HG03039 (cell line): ENCODE measurements around the gene BUB1.
"Not testable (repeated sequence)": the region's sequence is repeated elsewhere in the genome, so short reads cannot be mapped to it uniquely, and the experiment has no call there.

ENCODE experiments used
- ATAC-seq: cut with Tn5 transposase; IDR thresholded peaks from one replicate; pipeline ENCODE4 v1.9.1; 2021; ENCODE audit warnings: mild to moderate bottlenecking, moderate library complexity; ENCODE audit not compliant: unreplicated experiment

Gene BUB1

DNA sequence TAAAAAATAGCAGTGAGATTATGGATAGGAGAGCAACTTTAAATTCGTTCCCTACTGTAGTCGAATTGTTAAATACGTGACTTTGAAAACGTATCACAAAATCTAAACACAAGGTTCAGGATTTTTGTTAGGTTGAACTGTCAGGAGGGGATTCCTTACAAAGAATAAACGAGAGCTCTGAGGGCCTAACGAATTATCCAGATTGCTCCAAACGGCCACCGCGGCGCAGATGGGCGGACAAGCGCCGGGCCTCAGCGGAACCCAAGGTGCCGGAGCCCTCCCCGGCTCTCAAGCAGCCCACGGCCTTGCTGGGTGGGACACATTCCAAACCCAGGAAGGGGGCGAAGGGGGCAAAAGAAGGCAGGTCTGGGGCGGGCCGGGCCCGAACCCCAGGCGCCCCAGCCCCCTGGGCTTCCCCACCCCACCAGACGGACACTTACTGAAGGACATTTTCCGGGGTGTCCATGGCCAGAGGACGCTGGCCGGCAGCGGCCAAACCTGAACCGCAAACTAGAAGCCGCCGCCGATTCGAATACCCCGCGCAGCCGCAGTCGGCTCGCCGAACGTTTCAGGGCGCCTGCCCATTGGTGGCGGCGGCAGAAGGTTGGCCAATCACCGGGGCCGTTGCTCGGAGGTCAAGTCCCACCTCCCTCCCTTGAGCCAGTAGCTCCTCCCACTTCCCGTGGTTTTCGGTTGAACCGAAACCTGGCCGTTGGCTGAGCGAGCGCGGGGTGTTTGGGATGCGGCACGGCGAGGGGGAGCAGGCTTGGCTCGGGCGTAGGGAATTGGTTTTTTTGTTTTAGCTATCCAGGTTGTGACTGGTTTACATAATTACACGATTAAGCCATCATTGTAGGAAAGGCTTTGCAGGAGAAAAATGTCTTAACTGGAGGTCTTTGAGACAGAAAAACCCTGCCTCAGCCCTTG lies at the start of gene BUB1:
Gene BUB1, minus strand, starts transcription at position 534 of the 927 bp plus-strand sequence. Its CDS starts 68 bp downstream, at position 466.
- peak; percentile 79 for ATAC-seq

DNA sequence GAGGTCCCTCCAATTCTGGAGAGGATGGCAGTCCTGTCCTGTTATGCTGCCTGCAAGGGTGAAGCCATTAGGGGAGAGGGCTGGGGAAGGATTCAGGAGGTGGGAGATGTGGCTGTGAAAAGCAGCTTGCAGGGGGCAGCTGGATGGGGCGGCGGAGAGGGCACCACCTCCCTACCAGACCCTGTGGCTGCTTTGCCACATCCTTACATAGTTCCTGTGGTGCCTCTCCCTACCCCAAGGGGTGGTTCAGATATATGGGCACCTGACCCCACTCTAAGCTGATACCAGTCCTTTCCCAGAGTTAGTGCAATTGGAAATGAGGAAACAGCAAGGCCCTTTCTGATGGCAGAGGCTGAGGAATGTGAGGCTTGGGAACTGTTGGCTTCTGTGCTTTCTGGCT lies 48.4 kb upstream of the BUB1 start:
- no peak for ATAC-seq

DNA sequence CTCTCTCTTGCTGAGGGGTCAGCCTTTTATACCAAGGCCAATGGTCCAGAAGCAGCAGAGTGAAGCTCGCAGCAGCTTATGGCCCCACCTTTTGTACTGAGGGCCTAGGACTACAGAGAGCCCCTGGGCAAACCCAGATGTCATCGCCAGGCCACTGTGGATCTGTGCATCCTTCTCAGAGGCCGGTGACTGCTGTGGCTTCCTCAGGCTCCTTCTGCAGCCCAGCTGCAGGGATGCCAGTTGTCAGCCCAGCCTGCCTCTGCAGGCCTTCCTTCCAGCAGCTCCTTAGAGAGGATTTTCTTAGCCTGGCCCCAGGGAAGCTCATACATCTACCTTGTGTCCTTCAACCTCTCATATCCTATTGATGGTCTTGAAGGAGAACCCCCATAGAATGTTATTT lies 48.0 kb upstream of the BUB1 start:
- no peak for ATAC-seq

DNA sequence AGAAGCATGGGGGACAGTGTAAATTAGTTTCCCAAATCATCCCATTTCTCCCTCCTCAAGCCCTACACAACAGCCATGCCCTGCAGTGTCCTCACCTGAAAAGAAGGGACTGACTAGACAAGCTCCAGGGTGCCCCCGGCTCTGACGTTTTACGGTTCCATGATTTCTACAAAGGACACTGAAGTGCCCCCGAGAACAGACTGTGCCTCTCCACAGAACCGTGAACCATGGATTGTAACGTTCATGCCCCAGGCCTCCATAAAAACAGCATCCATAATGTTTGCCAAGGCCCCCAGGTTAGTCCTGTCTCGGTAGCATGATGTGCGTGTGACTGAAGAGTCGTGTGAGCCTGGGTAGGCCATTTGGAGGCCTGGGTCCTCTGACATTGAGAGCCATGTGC lies 47.5 kb upstream of the BUB1 start:
- no peak for ATAC-seq

DNA sequence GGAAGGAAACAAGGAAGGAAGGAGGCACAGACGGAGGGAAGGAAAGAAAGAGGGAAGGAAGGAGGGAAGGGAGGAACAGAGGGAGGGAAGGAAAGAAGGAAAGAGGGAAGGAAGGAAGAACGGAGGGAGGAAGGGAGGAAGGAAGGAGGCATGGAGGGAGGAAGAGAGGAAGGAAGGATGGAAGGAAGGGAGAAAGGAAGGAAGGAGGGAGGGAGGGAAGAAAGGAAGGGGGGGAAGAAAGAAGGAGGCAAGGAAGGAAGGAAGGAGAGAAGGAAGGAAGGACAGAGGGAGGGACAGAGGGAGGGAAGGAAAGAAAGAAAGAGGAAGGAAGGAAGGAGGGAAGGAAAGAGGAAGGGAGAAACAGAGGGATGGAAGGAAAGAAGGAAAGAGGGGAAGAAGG lies 47.0 kb upstream of the BUB1 start:
- ATAC-seq, result no peak

DNA sequence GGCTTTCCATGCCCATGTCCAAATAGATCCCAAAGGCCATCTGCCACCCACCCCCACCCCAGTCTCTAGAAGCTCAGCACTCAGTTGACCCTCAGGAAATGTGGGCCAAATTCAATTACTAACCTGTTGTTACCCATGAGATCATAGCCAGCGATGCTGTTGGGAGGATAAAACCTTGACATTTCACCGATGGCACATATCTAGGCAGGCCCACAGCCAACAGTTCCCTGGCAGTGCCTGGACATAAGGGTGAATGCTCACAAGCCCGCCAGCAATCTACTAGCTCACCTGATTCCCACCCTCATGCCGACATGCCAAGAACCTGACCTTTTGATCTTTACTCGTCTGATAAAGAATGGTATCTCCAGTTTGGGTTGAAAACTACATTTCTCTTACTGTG lies 42.7 kb upstream of the BUB1 start:
- ATAC-seq, result no peak

DNA sequence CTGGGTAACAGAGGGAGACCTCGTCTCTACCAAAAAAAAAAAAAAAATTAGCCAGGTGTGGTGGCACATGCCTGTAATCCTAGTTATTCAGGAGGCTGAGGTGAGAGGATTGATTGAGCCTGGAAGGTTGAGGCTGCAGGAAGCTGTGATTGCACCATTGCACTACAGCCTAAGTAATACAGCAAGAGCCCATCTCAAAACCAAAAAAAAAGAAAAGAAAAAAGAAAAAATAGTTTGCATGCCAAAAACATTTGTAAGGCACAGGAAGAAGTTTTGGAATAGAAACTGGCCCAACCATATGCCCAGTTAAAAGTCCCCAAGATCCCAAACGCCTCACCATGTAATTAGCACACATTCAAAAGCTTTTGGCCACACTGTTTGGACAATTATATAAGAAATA lies 41.1 kb upstream of the BUB1 start:
- no peak for ATAC-seq

DNA sequence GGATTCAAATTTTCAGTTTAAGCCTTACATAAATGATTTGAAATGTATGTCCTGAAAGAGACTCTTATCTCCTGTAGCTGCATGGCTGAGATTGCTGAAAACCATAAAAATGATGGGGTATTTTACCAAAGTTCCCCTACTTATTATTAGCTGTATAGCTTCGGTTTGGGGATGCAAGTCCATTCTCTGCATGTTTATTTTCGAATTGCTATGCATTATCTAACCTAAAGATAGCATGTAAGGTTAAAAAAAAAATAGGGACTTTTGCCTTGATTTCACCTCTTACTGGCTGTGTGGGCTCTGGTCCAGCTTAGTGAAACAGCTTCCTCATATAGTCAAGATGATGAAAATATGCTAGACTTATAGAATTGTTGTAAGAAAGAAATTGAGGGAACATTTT lies 40.5 kb upstream of the BUB1 start:
- no peak for ATAC-seq

DNA sequence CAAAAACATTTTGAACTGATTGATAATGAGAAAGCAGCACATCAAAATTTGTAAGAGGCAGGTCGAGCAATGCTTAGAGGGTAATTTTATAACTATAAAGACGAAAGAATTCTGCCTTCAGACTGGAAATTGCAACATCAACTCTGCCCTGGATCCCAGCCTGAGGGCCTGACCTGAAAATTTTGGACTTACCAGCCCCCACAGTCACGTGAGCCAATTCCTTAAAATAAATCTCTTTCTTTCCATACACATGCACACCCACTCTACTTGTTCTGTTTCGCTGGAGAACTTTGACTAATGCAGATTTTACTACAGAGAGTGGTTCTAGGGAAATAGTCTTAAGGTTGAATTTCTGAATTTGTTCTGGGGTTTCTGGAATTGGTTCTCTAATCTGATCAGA lies 39.9 kb upstream of the BUB1 start:
- ATAC-seq, result no peak

DNA sequence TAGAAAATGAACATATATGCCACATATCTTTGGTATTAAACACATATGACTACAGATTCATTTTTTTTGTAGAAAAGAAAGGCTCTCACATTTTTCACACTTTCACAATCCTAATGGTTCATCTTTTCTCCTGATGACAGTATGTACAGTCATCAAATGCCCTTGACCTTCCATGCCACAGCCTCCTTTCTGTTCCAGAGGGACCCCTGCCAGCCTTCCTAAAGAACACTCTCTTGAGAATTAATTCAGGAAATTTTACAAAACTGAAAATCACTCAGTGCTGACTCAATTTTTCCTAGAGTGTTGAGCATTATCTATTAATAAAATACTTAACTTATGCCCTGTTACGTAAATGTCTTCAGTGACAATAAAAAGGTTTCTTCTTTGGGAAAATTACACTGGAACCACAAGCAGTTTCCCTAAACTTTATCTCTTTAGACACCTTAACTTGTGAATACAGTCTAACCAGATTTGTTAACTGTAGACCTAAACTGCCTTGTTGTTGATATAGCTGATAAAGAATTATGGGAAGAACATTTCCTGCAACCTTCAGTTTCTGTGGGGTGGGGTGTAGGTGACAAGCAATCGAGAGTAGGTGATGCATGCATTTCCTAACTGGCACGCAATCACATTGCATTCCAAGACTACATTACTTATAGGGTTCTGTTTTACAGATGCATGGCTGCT lies 39.2 kb upstream of the BUB1 start:
- ATAC-seq, result no peak

DNA sequence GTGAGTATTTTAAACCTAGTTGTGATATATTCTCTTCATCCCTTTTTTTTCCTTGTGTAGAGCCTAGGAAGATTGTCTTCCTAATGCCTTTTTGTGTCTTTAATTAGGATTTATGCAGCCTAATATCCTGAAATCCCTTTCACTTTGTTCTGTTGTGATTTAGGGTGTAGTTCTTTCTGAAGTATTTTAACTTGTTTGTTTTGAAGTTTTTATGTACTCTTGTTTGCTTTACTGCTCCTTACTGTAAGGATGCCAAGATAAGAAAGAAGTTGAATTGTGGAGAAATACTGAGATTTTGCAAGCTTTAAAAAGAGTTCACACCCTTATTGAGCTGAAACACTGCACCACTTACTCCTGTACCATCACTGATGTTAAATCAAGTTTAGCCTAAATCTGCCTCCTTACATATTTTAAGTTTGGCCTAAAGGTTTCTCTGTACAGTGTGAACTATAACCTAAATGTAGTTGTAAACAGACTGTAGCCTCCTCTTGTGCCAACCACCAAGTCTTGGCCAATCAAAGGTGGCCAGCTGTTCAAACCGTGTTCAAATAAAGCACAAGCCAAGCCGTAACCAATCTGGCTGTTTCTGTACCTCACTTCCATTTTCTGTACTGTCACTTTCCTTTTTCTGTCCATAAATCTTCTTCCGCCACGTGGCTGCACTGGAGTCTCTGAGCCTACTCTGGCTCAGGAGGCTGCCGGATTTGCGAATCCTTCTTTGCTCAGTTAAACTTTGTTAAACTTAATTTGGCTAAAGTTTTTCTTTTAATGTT lies 36.8 kb upstream of the BUB1 start:
- ATAC-seq, result no peak

DNA sequence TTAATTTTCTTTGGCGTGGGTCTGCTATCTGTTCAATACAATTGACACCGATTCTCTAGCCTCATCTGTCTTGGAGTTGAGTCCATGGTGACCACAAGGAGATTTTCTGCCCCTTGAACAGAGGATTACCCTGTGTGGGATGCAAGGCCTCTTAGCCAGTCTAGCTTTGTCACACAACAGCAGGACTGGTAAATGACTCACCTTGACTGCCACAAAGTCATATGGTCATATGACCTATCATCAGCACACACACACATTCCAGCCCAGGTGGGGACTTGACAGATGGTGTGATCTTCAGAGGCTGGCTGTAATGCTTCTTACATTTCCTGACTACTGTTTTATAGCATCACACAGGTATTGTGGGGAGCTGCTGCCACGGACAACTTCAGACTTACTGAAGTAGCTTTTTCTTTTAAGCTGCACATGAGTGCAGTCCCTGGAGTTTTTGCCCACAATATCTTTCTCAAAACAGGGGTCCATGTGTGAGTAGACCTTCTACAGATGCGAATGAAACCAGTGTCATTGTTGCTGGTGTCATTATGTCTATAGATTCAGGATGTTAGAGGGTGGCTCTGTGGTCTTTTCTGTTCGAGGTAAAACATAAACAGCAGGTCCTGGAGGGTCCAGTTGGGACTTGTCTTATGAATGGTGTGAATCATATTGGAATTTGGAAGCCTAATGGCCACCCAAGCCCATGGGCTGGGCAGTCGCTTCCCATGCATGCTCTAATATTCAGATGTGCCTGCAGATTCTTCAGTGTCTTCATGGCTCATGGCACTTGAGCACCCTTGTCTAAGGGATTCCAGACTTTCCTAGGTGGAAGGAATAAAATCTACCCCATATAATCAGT lies 35.9 kb upstream of the BUB1 start:
- ATAC-seq, result no peak

DNA sequence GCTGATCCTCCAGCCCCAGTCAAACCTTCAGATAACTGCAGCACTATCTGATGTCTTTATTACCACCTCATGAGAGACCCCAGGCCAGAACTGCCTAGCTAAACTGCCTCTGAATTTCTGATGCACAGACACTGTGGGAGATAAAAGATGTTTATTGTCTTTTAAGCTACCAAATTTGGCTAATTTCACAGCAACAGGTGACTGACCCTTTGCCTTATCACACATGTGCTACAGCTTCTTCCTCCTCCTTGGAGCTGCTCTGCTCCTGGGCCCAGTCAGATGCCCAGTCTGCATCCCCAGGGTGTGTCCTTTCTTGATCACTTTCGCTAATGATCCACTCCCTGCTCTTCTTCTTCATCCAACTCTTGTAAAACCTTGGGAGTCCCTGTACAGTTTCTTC lies 34.9 kb upstream of the BUB1 start:
- ATAC-seq, result no peak

DNA sequence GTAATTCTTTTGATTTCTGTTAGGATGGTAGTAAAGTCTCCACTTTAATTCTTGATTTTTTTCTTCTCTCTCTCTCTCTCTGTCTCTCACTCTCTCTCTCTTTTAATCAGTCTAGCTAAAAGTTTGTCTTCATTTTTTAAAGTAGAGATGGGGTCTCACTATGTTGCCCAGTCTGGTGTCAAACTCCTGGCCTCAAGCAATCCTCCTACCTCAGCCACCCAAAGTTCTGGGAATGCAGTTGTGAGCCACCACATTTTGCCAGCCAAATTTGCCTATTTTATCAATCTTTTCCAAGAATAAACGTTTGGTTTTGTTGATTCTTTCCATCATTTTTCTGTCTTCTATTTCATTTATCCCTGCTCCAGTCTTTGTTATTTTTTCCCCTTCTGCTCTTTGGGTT lies 30.6 kb upstream of the BUB1 start:
- no peak for ATAC-seq

DNA sequence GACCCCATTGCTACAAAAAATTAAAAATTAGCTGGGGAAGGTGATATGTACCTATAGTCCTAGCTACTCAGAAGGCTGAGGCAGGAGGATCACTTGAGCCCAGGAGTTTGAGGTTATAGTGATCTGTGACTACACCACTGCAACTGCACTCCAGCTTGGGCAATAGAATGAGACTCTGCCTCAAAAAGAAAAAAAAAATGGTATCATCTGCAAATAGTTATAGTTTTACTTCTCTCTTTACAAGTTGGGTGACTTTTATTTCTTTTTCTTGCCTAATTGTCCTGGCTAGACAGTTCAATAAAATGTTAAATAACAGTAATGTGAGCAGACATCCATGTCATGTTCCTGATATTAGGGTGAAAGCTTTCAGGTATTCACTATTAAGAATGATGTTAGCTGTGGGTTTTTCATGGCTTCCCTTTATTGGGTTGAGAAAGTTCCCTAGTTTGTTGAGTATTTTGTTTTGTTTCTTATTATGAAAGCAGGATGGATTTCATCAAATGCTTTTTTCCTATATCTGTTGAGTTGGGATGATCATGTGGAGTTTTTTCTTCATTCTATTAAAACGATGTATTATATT lies 29.6 kb upstream of the BUB1 start:
- no peak for ATAC-seq

DNA sequence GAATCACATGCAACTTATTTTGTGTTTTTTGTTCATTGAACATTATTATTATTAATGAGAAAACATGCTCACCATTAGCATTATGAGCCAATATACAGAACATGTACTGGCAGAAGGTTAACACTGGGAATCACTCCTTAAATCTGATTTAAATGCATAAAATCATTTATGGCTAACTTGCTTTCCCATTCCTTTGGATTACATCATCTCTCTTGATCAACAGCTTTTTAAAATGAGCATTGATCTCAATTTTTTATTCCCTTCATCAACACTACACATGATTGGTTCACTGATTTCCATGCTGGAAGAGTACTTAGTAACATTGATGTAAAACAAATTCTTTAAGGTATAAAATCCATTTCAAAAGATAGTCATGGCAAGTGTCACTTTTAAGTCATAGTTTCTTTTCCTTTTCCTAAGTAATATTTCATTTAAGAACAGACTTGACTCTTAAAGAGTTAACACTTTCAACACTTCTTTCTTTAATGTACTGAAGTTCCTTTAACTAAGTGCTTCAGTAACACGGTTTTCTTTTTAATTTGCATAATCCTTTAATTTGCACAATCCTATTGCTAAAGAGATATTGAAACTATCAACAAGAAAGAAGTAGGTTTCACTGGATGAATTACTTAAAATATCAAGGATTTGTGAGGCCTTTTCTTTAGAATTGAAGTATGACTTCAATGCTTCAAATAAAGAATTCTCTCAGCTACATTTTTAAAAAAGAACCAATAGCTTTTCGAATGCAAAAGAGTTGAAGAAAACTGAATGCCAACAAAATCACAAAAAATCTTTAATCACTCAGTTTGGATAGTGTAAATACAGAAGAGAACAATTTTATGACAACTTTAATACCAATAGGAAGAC lies 24.9 kb upstream of the BUB1 start:
- no peak for ATAC-seq

DNA sequence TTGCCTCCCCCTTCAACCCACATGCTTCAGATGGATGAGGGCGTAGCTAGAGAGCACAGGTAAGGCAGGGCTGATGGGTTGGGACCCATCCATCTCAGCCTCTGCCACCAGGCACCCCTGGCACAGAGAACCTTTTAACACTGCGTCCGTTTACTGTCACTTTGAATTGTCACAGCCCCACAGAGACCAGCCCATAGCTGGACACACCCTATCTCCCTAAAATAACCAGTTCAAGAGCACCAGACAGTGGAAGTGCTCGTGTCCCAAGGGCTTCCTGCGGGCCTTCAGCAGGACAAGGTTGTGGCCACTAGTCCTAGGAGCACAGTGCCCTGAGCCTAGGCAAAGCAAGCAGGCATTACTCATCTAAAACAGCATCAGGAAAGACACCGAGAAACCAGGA lies 20.4 kb upstream of the BUB1 start:
- not testable (repeated sequence) for ATAC-seq

DNA sequence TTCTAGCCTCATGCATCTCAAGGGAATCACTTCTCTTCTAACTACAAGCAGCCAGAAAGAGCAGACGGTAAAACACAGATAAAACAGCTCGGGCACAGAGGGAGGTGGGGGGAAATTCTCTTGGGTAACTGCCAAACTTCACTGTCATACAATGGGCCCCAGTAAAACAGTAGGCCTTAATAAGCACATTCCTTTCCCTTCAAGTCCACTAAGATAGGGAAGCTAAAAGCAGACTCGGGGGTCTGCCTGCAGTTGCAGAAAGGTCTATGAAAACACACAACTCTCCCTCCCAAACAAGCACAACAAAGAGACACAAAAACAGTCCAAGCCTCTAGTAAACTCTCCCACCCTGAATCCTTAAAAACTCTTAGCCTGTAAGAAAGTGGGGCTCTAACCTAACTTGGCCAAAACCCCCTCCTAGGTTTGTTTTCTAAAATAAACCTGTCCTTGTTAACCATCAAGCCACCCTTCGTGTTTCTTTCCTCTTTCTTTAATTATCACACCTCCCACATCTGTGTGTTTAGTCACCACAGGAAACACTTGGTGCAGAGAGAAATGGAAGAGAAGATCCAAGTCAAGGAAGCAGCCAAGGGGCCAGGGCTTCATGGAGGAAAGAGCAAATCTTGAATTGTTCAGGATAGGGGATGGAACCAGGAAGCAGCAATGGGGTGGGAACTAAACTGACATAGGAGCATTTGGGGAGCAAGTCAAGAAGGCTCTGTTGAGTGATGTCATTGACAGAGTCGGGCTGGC lies 17.5 kb upstream of the BUB1 start:
- not testable (repeated sequence) for ATAC-seq
